ENCODE results near the gene SFTPD.
"Not testable (repeated sequence)": the region's sequence is repeated elsewhere in the genome, so short reads cannot be mapped to it uniquely, and the experiment has no call there.

SFTPD gene

GRCh38 chr10:79948976-79949722, at the start of gene SFTPD:
Gene SFTPD (minus strand): TSS chr10:79949105. CDS start chr10:79946659, 2,446 bp downstream.
- DNase-seq = no peak

DNA sequence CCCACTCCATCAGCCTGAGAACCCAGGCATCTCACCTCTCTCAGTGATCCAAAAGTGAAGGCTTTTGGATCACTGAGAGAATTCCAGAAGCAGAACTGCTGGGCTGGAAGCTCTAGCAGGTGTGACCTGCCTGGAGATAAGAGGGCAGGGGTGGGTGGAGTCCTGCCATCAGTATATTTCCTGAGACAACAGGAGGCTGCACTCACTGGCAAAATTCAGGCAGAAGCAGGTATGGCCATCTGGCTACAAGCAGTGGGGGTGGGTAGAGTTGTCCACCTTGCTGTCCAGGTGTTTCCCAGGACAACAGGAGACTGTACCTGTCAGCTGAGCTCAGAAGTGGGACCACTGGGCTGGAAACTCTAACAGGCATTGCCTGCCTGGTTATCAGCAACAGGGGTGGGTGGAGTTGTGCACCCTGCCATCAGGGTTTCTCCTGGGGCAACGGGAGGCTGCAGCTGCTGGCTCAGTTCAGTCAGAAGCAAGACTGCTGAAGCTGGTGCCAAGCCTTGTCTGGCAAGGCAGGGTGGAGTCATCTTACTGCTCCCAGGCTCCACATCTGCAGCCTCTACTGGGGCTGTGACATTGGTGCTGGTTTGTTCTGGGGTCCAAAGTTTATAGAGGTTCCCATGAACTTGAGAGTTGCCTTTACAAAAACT, 47.2 kb upstream of the SFTPD start:
- no peak for DNase-seq

DNA sequence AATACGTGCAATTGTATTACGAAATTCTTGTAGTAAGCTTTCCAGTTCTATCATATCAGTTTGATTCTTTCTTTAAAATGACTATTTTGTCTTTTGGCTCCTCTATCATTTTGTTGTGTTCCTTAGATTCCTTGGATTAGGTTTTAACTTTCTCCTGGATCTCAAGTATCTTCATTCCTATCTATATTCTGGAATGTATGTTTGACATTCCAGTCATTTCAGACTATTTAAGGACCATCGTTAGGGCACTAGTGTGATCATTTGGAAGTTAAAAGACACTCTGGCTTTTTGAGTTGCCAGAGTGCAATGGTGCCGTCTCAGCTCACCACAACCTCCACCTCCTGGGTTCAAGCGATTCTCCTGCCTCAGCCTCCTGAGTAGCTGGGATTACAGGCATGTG, 45.7 kb upstream of the SFTPD start:
- DNase-seq = no peak

- not testable (repeated sequence) for DNase-seq
Observed at GRCh38 chr10:79988199-79988598, 39.3 kb upstream of the SFTPD start.

DNA sequence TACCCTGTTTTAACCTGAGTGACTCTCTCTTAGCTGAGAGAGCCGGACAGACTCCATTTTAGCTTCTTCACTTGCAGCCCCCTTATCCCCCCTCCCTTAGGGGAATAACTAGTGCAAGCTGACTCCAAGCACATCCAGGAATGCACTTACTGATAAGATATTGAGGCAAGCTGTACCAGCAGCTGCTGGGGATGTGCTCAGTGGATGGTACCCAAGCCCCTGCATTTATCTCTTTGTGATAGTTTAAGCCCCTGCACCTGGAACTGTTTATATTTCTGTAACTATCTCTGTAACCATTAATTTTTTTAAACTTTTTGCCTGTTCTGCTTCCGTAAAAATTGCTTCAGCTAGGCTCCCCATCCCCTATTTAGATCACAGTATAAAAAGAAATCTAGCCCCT, 37.8 kb upstream of the SFTPD start:
- not testable (repeated sequence) for DNase-seq

GRCh38 chr10:79985481-79986072, 36.7 kb upstream of the SFTPD start:
- DNase-seq = peak; percentile 3

DNA sequence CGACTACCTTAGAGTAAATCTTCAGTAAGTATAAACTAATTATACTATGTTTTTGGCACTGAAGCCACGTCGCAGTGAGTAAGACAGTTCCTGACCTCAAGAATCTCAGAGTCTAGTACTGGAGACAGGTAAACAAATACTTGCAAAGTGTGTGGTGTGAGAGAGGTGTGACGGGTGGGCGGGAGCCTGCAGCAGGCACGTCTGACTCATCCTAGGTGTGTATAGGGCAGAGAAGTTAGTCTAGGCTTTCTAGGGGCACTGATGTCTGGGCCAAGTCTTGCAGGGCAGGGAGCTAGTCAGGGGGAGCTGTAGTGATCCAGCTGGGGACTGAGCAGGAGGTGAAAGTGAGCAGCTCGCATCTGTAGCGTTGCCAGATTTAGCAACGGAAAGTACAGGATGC, 35.9 kb upstream of the SFTPD start:
- peak; percentile 69 for DNase-seq

GRCh38 chr10:79983286-79983909, 34.5 kb upstream of the SFTPD start:
- no peak for DNase-seq

- no peak for DNase-seq
Observed at GRCh38 chr10:79982861-79983260, 34.0 kb upstream of the SFTPD start.

GRCh38 chr10:79982362-79982800, 33.5 kb upstream of the SFTPD start:
- DNase-seq = peak; percentile 12

DNA sequence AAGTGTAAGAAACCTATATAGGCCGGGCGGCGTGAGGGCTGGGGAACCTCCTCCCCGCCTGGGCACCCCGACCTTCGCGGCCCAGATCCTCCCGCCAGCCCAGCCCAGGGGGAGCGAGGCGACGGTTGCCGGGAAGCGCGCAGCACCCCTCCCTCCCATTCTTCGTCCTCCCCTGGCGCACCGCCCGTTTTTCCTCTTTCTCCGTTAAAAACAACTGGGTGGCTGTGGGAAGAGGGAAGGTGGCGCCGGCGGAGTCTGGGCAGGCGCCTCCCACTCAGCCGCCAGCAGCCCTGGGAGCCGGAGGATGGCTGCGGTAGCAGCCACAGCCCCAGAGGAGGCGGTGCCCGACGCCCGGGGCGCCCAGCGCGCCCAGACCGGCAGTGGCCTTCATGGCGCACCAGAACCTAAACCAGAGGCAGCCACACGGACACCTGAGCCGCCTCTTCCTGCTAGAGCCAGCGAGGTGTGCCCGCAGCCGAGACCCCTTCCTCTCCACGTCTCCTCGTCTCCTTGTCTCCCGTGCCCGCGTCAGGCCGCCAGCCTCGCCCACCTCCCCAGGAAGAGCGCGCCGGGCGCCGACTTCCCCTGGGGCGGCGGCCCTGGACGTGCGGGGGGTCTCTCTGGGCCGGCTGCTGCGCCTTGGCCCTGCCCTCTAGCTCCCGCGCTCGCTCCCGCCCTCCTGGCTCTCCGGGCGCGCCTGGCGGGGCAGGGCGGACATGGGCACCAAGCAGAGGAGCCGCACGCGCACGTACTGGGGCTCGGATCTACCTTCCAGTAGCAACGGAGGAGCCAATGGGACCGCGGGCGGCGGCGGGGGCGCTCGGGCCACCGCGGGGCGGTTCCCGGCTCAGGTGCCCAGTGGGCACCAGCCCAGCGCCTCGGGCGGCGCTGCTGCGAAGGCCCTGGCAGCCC, 32.8 kb upstream of the SFTPD start:
- DNase-seq = peak; percentile 55

- DNase-seq = no peak
Observed at GRCh38 chr10:79980711-79981110, 31.8 kb upstream of the SFTPD start.

- DNase-seq = no peak
Observed at GRCh38 chr10:79979976-79980687, 31.2 kb upstream of the SFTPD start.

- no peak for DNase-seq
Observed at GRCh38 chr10:79979310-79979975, 30.5 kb upstream of the SFTPD start.

DNA sequence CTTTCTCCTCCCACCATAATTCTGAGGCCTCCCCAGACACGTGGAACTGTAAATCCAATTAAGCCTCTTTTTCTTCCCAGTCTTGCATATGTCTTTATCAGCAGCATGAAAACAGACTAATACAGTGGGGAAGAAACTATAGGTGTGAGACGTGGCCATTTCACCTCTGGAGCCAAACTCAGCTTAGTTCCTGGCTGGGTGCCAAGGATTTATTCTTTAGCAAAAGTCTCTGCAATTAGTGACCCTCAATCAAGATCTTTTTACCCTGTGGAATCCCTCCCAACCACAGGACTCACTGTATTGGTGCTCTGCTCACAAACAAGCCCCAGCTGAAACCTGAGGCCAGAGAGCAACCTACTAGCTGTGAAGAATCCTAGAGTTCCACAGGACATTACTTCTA, 28.1 kb upstream of the SFTPD start:
- no peak for DNase-seq

DNA sequence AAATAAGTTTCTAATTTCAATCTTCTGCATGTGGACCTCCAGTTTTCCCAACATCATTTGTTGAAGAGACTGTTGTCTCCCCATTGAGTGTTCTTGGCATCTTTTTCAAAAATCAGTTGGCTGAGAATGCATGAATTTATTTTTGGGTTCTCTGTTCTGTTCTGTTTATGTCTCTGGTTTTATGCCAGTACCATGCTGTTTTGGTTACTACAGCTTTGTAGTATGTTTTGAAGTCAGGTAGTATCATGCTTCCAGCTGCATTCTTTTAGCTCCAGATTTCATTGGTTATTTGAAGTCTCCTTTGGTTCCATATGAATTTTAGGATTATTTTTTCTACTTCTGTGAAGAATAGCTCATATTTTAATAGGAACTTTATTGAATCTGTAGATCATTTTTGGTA, 21.2 kb upstream of the SFTPD start:
- no peak for DNase-seq

GRCh38 chr10:79947787-79948424, 999 bp downstream of the SFTPD start:
- DNase-seq = no peak

GRCh38 chr10:79947083-79947415, 1.9 kb downstream of the SFTPD start:
- no peak for DNase-seq

DNA sequence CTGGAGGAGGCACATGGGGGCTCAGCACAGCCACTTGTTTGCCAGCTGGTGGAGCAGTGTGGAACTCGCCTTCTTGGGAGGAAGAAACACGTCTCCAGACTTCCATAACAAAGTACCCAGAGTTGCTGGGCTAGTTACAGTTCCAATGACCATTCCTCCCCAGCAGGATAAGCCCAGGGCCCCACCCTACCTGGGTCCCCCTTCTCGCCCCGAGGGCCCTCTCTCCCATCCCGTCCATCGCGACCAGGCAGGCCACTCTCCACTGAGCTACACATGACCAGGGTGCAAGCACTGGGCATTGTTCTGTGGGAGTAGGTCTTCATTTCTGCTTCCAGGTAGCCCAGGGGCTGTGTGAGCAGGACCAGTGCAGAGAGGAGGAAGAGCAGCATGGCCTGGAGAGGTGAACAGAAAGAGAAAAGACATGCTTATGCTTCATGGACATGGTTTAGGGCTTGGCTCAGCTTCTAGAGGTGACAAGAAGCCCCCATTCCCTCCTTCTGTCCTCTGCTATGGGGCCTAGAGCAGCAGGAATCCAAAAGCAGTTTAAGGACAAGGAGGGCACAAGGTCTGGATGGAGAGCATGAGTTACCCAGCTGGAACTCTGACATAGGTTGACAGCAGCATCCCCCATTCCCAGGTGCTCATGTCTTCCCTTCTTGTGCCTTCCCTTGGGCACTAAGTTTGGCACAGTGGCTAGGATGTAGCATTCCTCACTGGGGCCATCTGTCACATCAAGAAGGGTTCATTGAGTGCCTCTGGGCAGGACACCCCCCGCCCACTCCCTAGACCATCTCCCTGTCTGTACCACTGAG, 2.4 kb downstream of the SFTPD start:
- no peak for DNase-seq

Measured in activated CD4-positive, alpha-beta T cell treated with anti-CD3 and anti-CD28 coated beads, Interleukin-2, Interleukin-6, amounts not matched to agents 100 ng/mL and 50 ng/mL, durations not matched to agents 16 hours and 8 hours (primary cell).